OCI-LY3 (cell line): ENCODE measurements around the gene CATSPERE.

Experiments
- EZH2phosphoT487 ChIP-seq: fragments of 200-600 bp; shearing (Covaris generic); IDR thresholded peaks from 2 replicates; pipeline ENCODE4 v1.6.1; 2018; ENCODE audit warnings: antibody characterized with exemption, mixed run types, low read depth
- TF ChIP-seq, protein P1 (sequence below): fragments of 200-600, 300-600 bp; sonication (generic); IDR thresholded peaks from 2 replicates; pipeline ENCODE4 v1.5.1; 2014; ENCODE audit warnings: antibody characterized with exemption, low read length, low read depth

DNA sequence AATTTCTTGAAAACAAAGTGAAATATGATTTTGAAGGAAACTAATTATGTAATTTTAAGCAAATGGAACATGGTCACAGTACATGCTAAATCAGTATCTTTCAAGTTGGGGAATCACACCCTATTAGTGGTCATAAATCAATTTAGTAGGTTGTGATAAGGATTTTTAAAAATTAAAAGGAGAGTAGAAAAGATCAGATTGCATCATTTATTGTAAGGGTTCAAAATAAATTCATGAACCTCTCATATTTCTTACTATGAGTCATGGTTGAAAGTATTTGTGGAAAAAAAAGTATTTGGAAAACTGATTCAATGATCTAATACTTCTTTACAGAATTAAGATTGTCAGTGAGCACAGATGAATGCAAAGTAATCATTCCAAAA is 24.0 kb upstream of the CATSPERE start:
- TF ChIP-seq, protein P1, sequence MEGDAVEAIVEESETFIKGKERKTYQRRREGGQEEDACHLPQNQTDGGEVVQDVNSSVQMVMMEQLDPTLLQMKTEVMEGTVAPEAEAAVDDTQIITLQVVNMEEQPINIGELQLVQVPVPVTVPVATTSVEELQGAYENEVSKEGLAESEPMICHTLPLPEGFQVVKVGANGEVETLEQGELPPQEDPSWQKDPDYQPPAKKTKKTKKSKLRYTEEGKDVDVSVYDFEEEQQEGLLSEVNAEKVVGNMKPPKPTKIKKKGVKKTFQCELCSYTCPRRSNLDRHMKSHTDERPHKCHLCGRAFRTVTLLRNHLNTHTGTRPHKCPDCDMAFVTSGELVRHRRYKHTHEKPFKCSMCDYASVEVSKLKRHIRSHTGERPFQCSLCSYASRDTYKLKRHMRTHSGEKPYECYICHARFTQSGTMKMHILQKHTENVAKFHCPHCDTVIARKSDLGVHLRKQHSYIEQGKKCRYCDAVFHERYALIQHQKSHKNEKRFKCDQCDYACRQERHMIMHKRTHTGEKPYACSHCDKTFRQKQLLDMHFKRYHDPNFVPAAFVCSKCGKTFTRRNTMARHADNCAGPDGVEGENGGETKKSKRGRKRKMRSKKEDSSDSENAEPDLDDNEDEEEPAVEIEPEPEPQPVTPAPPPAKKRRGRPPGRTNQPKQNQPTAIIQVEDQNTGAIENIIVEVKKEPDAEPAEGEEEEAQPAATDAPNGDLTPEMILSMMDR = no peak
- TF ChIP-seq EZH2phosphoT487 = no peak
